DMS53 treated with DMSO at 0.1 percent for 48 hours (cell line): ENCODE results near the gene MARCOL.
A peak's percentile ranks its signal among the peaks of the same experiment; 100 is the strongest.

ENCODE experiments used
- DNase-seq: peaks from one replicate; lab custom pipeline; 2025; ENCODE audit not compliant: unreplicated experiment; lab: John Stamatoyannopoulos, UW

MARCOL gene, protein sequence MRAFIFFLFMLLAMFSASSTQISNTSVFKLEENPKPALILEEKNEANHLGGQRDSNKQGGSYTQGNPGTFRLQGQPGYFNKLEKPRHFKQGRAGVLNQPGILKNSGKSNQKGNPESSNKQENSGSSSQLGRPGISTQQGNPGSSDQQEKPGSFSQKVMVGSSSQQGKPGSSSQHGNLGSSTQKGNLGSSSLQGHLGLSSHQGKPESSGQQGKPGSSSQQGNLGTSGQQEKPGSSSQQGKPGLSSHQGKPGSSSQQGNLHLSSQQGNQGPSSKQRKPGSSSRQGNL

DNA sequence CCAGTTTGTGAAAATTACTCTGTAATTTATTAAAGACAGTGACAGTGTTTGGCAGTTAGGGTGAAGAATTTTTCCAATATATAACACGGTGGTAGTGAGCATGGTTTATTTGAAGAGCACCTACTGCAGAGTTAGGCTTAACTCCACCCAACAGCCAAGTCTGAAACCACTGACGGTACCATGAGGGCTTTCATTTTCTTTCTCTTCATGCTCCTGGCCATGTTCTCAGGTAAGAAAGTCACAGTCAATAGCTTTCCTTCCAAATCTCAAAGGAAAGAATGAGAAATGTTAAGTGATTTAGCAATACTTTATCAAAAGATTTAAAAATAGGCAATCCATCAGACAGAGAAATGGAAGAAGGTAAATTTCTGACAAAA is at the start of gene MARCOL:
Gene MARCOL (plus strand): TSS at position 108 of the 377 bp plus-strand sequence. CDS start 73 bp downstream, at position 181.
- no peak for DNase-seq

DNA sequence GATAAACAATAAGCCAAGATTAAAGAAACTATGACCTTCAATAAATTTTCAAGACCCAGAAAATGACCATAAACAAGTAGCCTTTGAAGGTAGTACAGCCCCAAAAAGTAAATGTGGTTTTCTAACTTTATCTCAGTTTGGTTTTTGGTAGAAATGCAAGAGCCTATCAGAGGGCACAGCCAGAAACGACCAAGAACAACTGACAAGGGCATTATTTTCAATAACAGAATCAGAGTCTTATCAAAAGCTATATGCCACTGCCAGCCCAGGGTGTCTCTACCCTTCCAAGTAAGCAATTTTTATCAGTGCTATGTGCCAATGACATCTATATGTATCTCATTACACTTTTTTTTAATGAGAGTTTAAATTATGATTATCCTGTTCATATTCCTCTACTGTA is 47.3 kb upstream of the MARCOL start:
- DNase-seq = no peak

DNA sequence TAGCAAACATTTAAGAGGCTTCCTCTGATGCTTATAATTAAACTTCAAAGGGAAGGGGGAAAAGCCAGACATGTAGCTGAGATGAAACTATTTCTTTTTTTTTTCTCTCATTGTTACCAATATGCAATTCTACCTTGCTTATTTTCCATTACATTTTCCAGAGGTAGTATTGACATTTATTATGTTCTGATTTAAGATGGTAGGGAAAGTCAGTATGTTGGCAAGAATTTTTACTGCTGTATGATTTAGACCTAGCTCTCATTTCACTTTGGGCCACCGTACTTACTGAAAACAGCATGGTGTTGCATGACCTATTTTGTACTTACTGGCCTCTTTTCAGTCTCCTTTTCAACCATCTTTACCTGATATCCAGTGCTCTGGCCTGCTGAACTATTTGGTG is 45.1 kb upstream of the MARCOL start:
- no peak for DNase-seq

DNA sequence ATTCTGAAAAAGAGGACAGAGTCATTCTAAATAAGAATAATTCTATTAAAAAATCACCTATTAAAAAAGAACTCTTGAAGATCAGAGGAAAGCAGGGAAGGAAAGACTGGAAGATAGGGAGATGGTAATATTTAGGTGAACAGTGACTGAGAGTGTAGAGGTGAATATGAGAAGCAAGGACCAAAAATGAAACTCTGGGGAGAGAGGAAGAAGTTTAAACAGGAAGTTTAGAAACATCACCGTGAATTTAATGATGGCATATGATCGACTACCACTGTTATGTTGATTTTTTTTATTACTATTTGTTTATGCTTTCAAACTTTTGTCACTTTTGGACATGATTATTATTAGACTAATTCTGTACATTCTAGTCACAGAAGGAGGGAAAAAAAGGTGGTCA is 37.2 kb upstream of the MARCOL start:
- no peak for DNase-seq

DNA sequence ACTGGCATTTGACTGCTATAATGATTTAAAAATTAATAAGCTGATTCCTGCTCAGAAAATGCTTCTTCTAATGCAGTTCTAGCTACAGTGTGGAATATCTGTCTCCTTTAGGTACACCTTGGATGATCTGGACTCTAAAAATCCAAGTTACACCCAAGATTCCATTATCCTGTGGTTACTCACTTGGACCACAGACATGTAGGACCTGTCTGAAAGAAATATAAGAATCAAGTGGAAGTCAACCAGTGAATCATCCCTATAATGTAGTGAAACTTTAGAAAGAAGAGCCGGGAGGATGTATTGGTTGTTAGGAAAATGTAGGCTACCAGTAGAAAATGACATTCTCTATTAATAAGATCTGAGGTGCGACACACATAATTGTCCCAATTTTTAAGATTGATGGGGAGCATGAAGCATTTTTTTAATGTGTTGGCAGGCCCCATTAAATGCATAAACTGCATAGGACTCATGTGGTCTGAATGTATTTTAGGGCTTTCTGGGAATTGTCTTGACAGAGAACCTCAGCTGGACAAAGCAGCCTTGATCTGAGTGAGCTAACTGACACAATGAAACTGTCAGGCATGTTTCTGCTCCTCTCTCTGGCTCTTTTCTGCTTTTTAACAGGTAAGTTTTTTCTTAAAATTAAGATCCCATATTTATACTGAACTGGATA is 35.7 kb upstream of the MARCOL start, which contains the start of gene SPINK6:
Gene SPINK6 (plus strand): TSS at position 512 of the 673 bp plus-strand sequence. CDS start 55 bp downstream, at position 567.
- DNase-seq = no peak

DNA sequence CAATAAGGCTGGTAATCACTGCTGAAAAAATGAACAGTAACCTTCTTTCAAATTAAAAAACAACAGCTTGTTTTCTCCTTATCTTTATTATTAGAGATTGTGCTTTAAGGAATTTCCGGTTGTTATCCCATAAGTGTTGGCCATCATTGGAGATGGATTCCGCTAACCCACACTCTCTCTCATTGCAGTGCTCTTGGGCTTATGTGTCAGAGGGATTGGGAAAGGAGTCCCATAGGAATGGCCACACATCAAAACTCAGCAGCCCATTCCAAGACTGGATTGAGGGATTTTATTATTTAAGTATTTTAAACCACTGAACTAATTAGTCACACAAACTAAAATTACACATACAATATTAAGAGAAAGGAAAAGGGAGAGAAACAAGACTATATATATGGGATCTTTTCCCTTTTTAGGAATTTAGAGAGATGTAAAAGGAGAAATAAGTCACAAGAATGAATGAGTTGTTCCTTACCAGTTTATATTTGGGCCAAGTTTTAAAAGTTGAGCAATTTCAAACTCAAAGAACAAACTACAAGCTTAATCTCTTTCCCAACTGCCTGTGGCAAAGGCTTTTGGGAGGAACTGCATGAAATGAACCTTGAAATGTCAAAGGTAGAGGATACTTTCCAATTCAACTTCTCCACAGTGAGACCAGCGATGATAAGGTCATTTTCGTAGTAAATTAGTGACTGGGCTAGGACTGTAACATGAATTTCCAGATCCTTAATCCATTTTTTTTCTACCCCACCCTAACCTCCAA is 33.1 kb upstream of the MARCOL start:
- DNase-seq = no peak

DNA sequence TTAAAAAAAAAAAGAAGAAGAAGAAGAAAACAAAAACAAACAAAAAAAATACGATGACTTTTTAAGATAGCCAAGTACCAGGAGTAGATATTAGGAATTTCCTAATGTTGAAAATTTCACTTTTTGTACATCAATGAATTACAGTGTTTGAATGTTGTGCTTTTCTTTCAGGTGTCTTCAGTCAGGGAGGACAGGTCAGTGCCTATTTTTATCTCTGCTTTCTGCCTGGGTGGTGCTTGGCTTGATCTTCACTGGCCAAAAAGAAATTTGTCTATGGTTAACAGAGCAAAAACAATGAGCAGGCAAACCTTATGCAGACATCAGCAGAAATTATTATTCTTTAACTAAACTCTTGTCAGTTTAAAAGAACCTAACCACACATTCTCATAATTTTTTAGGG is 32.5 kb upstream of the MARCOL start:
- no peak for DNase-seq

DNA sequence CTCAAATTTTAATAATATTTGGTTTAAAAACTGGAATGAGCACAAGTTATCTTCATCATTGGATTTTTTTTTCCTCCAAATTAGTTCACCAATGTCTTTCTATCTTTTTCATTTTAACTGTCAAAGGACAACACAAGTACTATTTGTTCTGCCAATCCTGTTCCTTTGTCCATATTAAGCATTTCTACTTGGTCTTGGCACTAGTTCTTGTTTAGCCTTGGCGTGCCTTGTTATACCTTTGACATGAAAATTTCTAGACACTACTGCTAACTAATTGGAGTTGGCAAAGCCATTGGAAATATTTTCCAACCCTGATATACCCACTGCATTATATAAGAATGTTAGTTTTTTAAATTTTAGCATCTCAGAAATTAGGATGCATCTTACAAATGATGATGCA is 31.7 kb upstream of the MARCOL start:
- no peak for DNase-seq

DNA sequence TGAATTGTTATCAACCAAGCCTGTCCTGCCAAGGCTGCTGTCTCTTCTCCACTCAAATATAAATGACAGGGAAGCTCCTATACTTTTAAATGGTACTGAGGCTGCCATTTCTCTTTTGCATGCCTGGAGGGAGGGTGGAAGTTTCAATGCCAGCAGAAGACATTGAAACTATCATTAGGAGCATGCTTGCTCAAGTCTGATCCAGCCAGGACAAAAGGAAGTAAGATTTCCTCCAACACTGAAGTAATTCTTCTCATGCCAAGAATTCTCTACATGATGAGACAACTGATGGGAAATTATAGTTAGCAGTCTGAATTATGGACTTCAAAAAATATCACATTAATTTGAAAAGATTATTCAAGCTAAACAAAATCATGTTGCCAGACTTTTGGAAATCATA is 30.1 kb upstream of the MARCOL start:
- no peak for DNase-seq

DNA sequence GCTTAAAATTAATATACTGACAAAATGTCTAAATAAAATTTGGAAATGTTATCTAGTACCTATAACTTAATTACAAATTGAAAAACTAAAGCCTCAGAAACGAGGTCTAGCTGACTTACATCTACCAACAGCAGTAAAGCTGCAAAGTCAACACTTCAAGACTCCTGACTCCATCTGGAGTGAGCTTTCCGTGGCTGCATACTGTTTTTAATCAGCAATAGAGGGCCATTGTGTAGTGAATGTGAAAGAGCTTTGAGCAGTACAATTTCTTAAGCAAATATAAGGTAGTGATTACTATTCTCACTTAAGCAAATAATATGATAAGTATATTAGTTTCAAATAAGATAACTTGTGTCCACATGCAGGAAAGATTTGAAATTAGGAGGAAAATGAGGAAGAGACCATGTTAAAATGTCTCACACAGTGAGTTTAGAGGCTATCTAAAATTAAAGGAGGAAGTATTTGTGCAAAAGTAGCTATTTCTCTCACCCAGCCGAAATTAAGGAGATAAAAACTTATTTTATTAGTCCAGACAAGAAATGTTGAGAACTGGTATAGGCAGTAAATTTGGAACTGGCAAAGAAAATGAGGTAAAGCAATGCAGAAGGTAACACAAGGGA is 29.1 kb upstream of the MARCOL start:
- peak; percentile 46 for DNase-seq

DNA sequence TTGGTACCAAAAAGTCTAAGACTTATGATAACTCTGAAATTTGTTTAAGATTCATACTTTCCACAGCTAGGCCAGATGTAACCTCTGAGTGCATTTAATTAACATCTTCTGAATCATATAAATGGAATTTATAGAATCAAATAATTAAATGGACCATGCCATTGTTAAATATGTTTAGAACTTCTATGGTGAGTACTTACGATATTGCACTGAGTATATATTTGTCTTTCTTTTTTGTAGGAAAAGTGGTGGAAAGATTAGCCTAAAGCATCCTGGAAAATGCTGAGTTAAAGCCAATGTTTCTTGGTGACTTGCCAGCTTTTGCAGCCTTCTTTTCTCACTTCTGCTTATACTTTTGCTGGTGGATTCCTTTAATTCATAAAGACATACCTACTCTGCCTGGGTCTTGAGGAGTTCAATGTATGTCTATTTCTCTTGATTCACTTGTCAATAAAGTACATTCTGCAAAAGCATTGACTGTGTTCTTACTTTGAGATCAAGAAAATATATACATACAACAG is 23.6 kb upstream of the MARCOL start:
- no peak for DNase-seq

DNA sequence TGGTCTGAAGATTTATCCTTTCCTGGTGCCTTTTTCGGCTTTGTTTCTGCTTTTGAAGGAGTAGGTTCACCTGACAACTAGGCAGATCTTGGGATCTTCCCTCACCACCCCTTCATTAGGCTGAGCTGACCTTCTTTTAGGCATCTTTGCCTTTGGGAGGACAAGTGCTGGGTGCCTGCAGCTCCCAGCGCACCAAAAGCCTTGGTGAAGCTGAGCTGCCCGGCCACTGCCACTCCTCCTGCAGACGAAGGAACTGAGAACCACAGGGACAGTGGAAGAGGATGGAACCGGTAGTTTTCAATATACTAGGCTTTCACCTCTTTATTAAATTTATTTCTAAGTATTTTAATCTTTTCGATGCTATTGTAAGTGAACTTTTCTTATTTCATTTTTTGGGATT is 16.8 kb upstream of the MARCOL start:
- no peak for DNase-seq

DNA sequence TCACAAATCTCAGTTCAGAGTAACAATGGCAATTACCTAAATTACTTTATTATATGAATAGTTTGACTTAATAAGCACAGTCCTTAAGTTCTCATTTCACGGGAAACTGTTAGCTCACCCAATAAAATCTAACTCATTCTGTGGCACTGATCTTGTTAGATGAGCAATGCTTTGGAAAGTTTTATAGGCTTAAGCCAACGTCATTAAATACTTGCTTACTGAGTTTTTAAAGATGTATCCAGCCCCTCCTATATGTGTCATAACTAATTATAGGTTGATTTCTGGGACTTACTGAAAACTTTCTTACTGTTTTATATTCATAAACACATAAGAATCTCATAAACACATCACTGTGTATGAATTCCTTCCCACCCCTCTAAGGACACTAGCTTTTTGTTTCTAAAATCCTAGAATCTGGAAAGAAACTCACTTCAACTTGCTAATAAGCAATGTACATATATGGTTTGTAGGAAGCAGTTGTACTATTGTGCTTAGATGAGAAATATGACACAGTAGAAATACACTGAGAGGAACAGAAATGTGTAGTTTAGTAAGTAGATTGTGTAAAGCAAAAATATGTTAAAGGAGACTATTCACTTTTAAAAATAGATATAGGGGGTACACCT is 14.1 kb upstream of the MARCOL start:
- no peak for DNase-seq

DNA sequence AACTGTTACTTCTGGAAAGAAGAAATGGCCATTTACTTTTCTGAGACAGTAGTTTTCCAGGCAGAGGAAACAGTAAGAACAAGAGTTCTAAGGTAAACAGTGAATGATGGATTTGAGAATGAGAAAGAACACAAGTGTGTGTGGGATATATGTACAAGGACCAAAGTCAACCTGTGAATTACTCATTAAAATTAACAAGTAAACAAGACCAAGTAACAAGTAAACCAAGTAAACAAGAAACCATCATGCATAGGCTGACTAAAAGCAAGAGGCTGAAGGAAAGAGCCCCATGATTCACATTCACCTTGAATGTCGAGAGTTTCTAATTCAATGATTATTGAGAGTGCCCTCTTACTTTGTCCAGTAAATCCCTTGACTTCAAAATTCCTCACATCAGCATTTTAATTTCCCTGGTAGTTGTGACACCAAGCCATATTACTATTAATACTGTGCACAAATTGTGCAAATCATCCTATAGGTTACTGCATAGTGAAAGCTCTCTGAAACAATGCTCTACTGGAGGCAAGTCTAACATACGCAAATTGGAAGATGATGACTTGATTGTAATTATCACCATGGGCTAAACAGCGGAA is 9.8 kb upstream of the MARCOL start:
- DNase-seq = no peak

DNA sequence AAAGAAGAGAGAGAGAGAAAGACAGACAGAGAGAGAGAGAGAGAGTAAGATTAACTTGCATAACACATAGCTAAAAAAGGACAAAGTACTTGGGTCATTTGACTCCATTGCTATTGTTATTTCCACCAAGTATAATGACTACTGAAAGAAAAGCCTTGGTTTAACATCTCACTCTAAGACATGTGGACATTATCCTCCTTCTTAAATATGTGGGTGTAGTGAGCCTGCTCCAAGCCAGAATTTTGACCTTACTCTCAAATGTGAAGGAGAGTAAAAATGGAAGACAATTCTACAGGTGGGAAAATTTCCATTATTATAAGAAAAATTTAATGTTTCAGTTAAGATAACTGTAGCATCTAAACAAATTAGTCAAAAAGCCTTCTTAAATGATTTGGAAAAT is 8.5 kb upstream of the MARCOL start:
- no peak for DNase-seq

DNA sequence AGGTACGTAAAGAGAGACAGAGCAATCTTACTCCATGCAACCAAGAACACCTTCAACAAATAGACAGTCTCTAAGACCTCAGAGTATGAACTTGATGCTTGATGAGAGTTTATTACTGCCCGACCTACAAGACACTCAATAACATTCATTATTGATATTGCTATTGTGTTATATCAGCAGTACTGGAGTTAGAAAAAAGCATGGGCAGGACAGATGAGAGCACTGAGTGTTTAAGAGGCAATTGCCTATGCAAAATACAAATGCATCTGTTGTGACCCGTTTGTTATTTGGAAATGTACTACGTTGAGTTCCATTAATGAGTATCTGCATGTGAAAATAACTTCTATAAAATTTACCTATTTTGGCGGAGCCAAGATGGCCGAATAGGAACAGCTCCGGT is 8.1 kb upstream of the MARCOL start:
- no peak for DNase-seq

DNA sequence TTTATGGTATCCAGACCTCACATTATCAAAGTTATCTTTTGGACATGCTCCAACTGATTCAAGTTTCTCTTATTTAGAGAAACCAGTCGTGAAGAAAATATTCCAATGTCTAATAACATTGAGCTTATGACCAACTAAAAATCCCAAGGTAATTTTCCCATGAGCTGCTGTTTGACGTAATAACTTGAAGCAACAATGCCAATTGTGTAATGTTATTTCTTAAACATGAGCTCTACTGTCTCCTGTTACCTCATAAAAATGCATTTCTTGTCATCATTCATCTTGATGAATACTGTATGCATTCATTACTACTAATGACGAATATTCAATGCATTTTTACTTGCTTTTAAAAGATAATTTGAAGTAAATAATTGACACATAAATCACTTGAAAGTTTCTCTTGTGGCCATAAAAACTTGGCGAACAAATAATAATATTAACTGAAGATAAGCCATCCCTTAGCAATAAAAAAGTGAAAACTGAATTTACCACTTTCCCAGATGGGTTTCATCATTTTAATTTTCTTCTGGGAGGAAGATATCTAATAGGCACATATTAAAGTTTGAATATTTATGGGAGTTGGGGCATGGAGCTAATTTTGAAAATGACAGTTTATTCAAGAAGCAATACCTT is 424 bp upstream of the MARCOL start:
- no peak for DNase-seq

DNA sequence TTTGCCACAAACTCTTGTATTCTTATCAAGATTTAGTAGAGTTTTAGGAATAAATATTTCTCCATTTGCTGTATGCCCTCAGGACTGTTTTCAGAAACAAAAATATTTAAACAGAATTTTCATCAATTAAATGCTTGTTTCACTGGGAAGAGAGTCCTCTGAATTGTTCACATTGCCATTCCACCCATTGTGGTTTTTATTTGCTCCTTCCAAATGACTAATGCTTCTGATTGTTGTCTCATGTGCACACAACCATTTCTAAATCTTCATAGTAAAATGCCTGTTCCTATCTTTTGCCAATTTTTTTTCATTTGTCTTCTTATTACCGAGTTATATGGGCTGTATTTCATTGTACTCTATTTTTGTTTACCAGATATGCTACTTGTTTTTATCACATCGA is 10.6 kb downstream of the MARCOL start:
- DNase-seq = no peak

DNA sequence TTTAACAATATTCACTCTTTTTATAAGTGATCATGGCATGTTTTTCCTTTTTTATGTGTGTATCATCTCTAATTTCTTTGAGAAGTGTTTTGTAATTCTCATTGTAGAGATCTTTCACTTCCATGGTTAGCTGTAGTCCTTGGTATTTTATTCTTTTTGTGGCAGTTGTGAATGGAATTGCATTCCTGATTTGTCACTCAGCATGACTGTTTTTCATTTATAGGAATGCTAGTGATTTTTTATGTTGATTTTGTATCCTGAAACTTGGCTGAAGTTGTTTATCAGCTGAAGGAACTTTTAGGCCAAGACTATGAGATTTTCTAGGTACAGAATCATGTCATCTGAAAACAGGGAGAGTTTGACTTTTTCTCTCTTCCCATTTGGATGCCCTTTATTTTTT is 17.1 kb downstream of the MARCOL start:
- DNase-seq = no peak

DNA sequence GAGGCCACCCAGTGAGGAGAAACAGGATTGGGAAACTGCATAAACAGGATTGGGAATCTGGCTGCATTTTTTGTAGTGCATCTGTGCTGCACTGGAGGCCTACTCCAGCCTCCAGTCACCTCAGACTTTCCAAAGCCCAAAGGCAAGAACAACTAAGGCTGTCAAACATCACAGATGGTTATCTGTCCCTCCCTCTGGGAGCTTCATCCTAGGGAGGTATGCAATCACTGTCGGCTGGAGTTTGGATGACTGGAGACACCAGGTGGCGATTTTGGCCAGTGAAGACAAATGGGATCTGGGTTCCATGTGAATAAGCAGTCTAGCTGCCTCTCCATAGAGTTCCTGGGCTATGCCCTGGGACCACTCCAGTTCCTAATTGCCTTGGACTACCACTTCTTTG is 21.0 kb downstream of the MARCOL start:
- no peak for DNase-seq
